GM10847 (cell line): ENCODE measurements around the gene SCAF8.

Experiments used
- POLR2A ChIP-seq: IDR thresholded peaks from 2 replicates; pipeline ENCODE4 v1.6.1; 2011; ENCODE audit not compliant: insufficient read length; ENCODE audit errors: extremely low read depth

Gene SCAF8

GRCh38 chr6:154841109-154841508 lies 107.9 kb downstream of the SCAF8 start:
- TF ChIP-seq POLR2A = no peak

- no peak for TF ChIP-seq POLR2A
Measured at GRCh38 chr6:154842833-154843232, 109.6 kb downstream of the SCAF8 start.

GRCh38 chr6:154847318-154847717 lies 114.1 kb downstream of the SCAF8 start:
- TF ChIP-seq POLR2A = no peak

- TF ChIP-seq POLR2A = no peak
Measured at GRCh38 chr6:154848580-154848979, 115.4 kb downstream of the SCAF8 start.

GRCh38 chr6:154849475-154849874 lies 116.3 kb downstream of the SCAF8 start:
- TF ChIP-seq POLR2A = no peak

GRCh38 chr6:154852687-154853086 lies 119.5 kb downstream of the SCAF8 start:
- no peak for TF ChIP-seq POLR2A

- no peak for TF ChIP-seq POLR2A
Measured at GRCh38 chr6:154857529-154857928, 124.3 kb downstream of the SCAF8 start.

GRCh38 chr6:154861825-154862224 lies 128.6 kb downstream of the SCAF8 start:
- no peak for TF ChIP-seq POLR2A

- TF ChIP-seq POLR2A = no peak
Measured at GRCh38 chr6:154862536-154862935, 129.3 kb downstream of the SCAF8 start.

GRCh38 chr6:154864066-154864430 lies 130.8 kb downstream of the SCAF8 start:
- no peak for TF ChIP-seq POLR2A

- no peak for TF ChIP-seq POLR2A
Measured at GRCh38 chr6:154865291-154865690, 132.1 kb downstream of the SCAF8 start.

- no peak for TF ChIP-seq POLR2A
Measured at GRCh38 chr6:154868143-154868594, 135.0 kb downstream of the SCAF8 start.

GRCh38 chr6:154872542-154873114 lies 139.4 kb downstream of the SCAF8 start:
- TF ChIP-seq POLR2A = no peak

- TF ChIP-seq POLR2A = no peak
Measured at GRCh38 chr6:154873546-154873945, 140.3 kb downstream of the SCAF8 start.

- TF ChIP-seq POLR2A = no peak
Measured at GRCh38 chr6:154874773-154875592, 141.8 kb downstream of the SCAF8 start.

- no peak for TF ChIP-seq POLR2A
Measured at GRCh38 chr6:154876486-154877280, 143.5 kb downstream of the SCAF8 start.
